OCI-LY3 (cell line): ENCODE data around the gene ATP12A.
A peak's percentile ranks its signal among the peaks of the same experiment; 100 is the strongest.

ENCODE experiments used
- H2AFZ ChIP-seq: fragments of 200-600, 300-600 bp; shearing (Covaris generic); 2 replicates; pipeline ENCODE4 v1.6.0; 2014; ENCODE audit warnings: antibody characterized with exemption, low read depth, low read length
- H3K27ac ChIP-seq: fragments of 200-600, 300-600 bp; sonication (generic); 2 replicates; pipeline ENCODE4 v1.5.1; 2014; ENCODE audit warnings: mild to moderate bottlenecking, low read length, moderate library complexity, mixed read lengths
- H3K27me3 ChIP-seq: fragments of 200-600, 300-600 bp; sonication (generic); 2 replicates; pipeline ENCODE4 v1.6.1; 2014; ENCODE audit warnings: low read depth, low read length, mixed read lengths
- H3K36me3 ChIP-seq: fragments of 200-600, 300-600 bp; sonication (generic); replicated peaks from 2 replicates; pipeline ENCODE3; 2014; ENCODE audit warnings: low read depth, low read length, mixed read lengths
- H3K4me1 ChIP-seq: fragments of 300-600, 200-600 bp; sonication (generic); 2 replicates; pipeline ENCODE4 v1.6.1; 2014; ENCODE audit warnings: low read length, mixed read lengths
- H3K4me2 ChIP-seq: fragments of 200-600, 300-600 bp; sonication (generic); 2 replicates; pipeline ENCODE4 v1.6.1; 2014; ENCODE audit warnings: low read length, mixed read lengths
- H3K4me3 ChIP-seq: fragments of 300-600, 200-600 bp; sonication (generic); 2 replicates; pipeline ENCODE4 v1.5.1; 2014; ENCODE audit warnings: antibody characterized with exemption, mild to moderate bottlenecking, low read length, moderate library complexity
- H3K79me2 ChIP-seq: fragments of 300-600, 200-600 bp; shearing (Covaris generic); 2 replicates; pipeline ENCODE4 v1.6.1; 2014; ENCODE audit warnings: mild to moderate bottlenecking, low read length, mixed read lengths
- H3K9ac ChIP-seq: fragments of 300-600, 200-600 bp; shearing (Covaris generic); 2 replicates; pipeline ENCODE4 v1.6.0; 2014; ENCODE audit warnings: mild to moderate bottlenecking, low read length, moderate library complexity
- H3K9me3 ChIP-seq: fragments of 200-600, 300-600 bp; shearing (Covaris generic); 2 replicates; pipeline ENCODE4 v1.6.1; 2014; ENCODE audit warnings: low read length, mixed read lengths; ENCODE audit not compliant: insufficient read depth
- H4K20me1 ChIP-seq: fragments of 200-600, 300-600 bp; sonication (generic); 2 replicates; pipeline ENCODE4 v1.6.1; 2016; ENCODE audit warnings: low read length, mixed read lengths; ENCODE audit not compliant: insufficient read depth
- CTCF ChIP-seq: fragments of 200-600, 300-600 bp; sonication (generic); IDR thresholded peaks from 2 replicates; pipeline ENCODE4 v1.5.1; 2014; ENCODE audit warnings: antibody characterized with exemption, low read length, low read depth
- EZH2phosphoT487 ChIP-seq: fragments of 200-600 bp; shearing (Covaris generic); IDR thresholded peaks from 2 replicates; pipeline ENCODE4 v1.6.1; 2018; ENCODE audit warnings: antibody characterized with exemption, mixed run types, low read depth

The ATP12A gene

GRCh38 chr13:24672141-24673132 is 7.8 kb upstream of the ATP12A start:
- Histone ChIP-seq H3K9me3 (no peaks in the 10 kb centered on the region), H3K36me3 (no peaks in the 10 kb centered on the region), H3K4me1 (peaks cover 16% of the 10 kb centered on the region), H2AFZ (no peak overlapping the region), H3K4me3 (no peak overlapping the region), H3K9ac (no peak overlapping the region), H3K27ac (no peak overlapping the region), H3K4me2 (no peak overlapping the region), H3K27me3 (peaks cover 25% of the 10 kb centered on the region), H4K20me1 (no peaks in the 10 kb centered on the region), H3K79me2 (no peaks in the 10 kb centered on the region)
- no peak for TF ChIP-seq EZH2phosphoT487
- TF ChIP-seq CTCF, result no peak

GRCh38 chr13:24675806-24676570 is 4.2 kb upstream of the ATP12A start:
- H4K20me1 ChIP-seq, result no peaks in the 10 kb centered on the region
- no peak overlapping the region for H3K4me2 ChIP-seq
- no peak overlapping the region for H3K9ac ChIP-seq
- no peak overlapping the region for H2AFZ ChIP-seq
- H3K27me3 ChIP-seq, result peaks cover 24% of the 10 kb centered on the region
- no peak for TF ChIP-seq EZH2phosphoT487
- TF ChIP-seq CTCF, result no peak
- no peaks in the 10 kb centered on the region for H3K79me2 ChIP-seq
- H3K4me1 ChIP-seq, result peaks cover 7% of the 10 kb centered on the region
- H3K4me3 ChIP-seq, result no peak overlapping the region
- no peak overlapping the region for H3K27ac ChIP-seq
- no peaks in the 10 kb centered on the region for H3K36me3 ChIP-seq
- H3K9me3 ChIP-seq, result no peaks in the 10 kb centered on the region

- Histone ChIP-seq H3K4me1 (peaks cover 6% of the 10 kb centered on the region), H3K9me3 (no peaks in the 10 kb centered on the region), H3K4me2 (no peak overlapping the region), H3K27ac (no peak overlapping the region), H2AFZ (no peak overlapping the region), H4K20me1 (no peaks in the 10 kb centered on the region), H3K36me3 (no peaks in the 10 kb centered on the region), H3K9ac (no peak overlapping the region), H3K79me2 (no peaks in the 10 kb centered on the region), H3K27me3 (peaks cover 24% of the 10 kb centered on the region), H3K4me3 (no peak overlapping the region)
- no peak for TF ChIP-seq EZH2phosphoT487
- no peak for TF ChIP-seq CTCF
Observed at GRCh38 chr13:24678151-24678550, 2.1 kb upstream of the ATP12A start.

GRCh38 chr13:24679686-24680085 is 522 bp upstream of the ATP12A start:
- Histone ChIP-seq H3K79me2 (no peaks in the 10 kb centered on the region), H3K27me3 (peaks cover 24% of the 10 kb centered on the region), H3K4me1 (peaks cover 20% of the 10 kb centered on the region), H3K4me2 (peak overlapping the region; percentile 57), H3K36me3 (no peaks in the 10 kb centered on the region), H3K9me3 (no peaks in the 10 kb centered on the region), H3K27ac (no peak overlapping the region), H3K9ac (no peak overlapping the region), H4K20me1 (no peaks in the 10 kb centered on the region), H2AFZ (no peak overlapping the region), H3K4me3 (no peak overlapping the region)
- TF ChIP-seq EZH2phosphoT487 (no peak), CTCF (no peak)
